OCI-LY1 (cell line): Measurements from ENCODE around the gene LRRC25.

Experiments used
- H2AFZ ChIP-seq: fragments of 200-600 bp; sonication (generic), shearing (Covaris generic); 2 replicates; pipeline ENCODE4 v1.6.0; 2014; ENCODE audit warnings: antibody characterized with exemption, mild to moderate bottlenecking, low read length
- H3F3A ChIP-seq: fragments of 200-600 bp; sonication (generic), shearing (Covaris generic); 2 replicates; pipeline ENCODE4 v1.6.0; 2014; ENCODE audit warnings: mild to moderate bottlenecking, antibody characterized with exemption, low read length, moderate library complexity; ENCODE audit not compliant: insufficient read depth
- H3K27ac ChIP-seq: fragments of 200-600 bp; sonication (generic); 2 replicates; pipeline ENCODE4 v1.5.1; 2014; ENCODE audit warnings: low read length, mixed run types, mild to moderate bottlenecking, low read depth; ENCODE audit not compliant: poor library complexity, severe bottlenecking
- H3K27me3 ChIP-seq: fragments of 200-600 bp; sonication (generic); 2 replicates; pipeline ENCODE4 v1.6.0; 2014; ENCODE audit warnings: antibody characterized with exemption, mild to moderate bottlenecking, low read length, moderate library complexity; ENCODE audit not compliant: insufficient read depth
- H3K36me3 ChIP-seq: fragments of 200-600 bp; sonication (generic); 2 replicates; pipeline ENCODE4 v1.6.1; 2014; ENCODE audit warnings: mild to moderate bottlenecking, antibody characterized with exemption, low read length, moderate library complexity, mixed read lengths; ENCODE audit not compliant: insufficient read depth
- H3K4me1 ChIP-seq: fragments of 200-600 bp; sonication (generic); 2 replicates; pipeline ENCODE4 v1.5.1; 2014; ENCODE audit warnings: mild to moderate bottlenecking, low read length, moderate library complexity; ENCODE audit not compliant: insufficient read depth, severe bottlenecking
- H3K4me2 ChIP-seq: fragments of 200-600 bp; sonication (generic), shearing (Covaris generic); 2 replicates; pipeline ENCODE4 v1.6.1; 2014; ENCODE audit warnings: low read length
- H3K4me3 ChIP-seq: fragments of 200-600 bp; sonication (generic); 2 replicates; pipeline ENCODE4 v1.5.1; 2014; ENCODE audit warnings: low read length, low read depth, mild to moderate bottlenecking, mixed read lengths; ENCODE audit not compliant: poor library complexity, severe bottlenecking
- H3K79me2 ChIP-seq: fragments of 200-600 bp; shearing (Covaris generic); 2 replicates; pipeline ENCODE4 v1.6.1; 2016; ENCODE audit warnings: mixed run types, low read length, mixed read lengths; ENCODE audit not compliant: insufficient read depth
- H3K9ac ChIP-seq: fragments of 200-600 bp; sonication (generic), shearing (Covaris generic); 2 replicates; pipeline ENCODE4 v1.6.1; 2014; ENCODE audit warnings: mild to moderate bottlenecking, low read length, mixed read lengths
- H3K9me2 ChIP-seq: fragments of 200-600 bp; sonication (generic), shearing (Covaris generic); 2 replicates; pipeline ENCODE4 v1.6.1; 2014; ENCODE audit warnings: low read depth, mild to moderate bottlenecking, low read length, mixed read lengths
- H3K9me3 ChIP-seq: fragments of 200-600 bp; shearing (Covaris generic); 2 replicates; pipeline ENCODE4 v1.6.1; 2014; ENCODE audit warnings: low read length, mixed read lengths
- H4K20me1 ChIP-seq: fragments of 200-600 bp; sonication (generic), shearing (Covaris generic); 2 replicates; pipeline ENCODE4 v1.6.0; 2016; ENCODE audit warnings: mild to moderate bottlenecking, low read length; ENCODE audit not compliant: insufficient read depth
- CTCF ChIP-seq: fragments of 200-600 bp; sonication (generic), shearing (Covaris generic); IDR thresholded peaks from 2 replicates; pipeline ENCODE4 v1.5.1; 2017; ENCODE audit warnings: mild to moderate bottlenecking, antibody characterized with exemption, low read length, moderate library complexity, mixed read lengths
- EZH2 ChIP-seq: fragments of 200-600 bp; sonication (generic), shearing (Covaris generic); IDR thresholded peaks from 2 replicates; pipeline ENCODE4 v1.8.0; 2017; ENCODE audit warnings: borderline replicate concordance, mixed run types, mild to moderate bottlenecking, antibody characterized with exemption, low read length, moderate library complexity, mixed read lengths

The LRRC25 gene

GRCh38 chr19:18392926-18393325, 4.5 kb downstream of the LRRC25 start:
- H3K9ac ChIP-seq: no peak overlapping the region
- TF ChIP-seq CTCF: no peak
- no peak for TF ChIP-seq EZH2
- no peak overlapping the region for H3K27ac ChIP-seq
- H3K27me3 ChIP-seq: peaks cover 20% of the 10 kb centered on the region; the same call in 1 of the 2 replicates
- no peaks in the 10 kb centered on the region for H3F3A ChIP-seq
- H3K36me3 ChIP-seq: no peaks in the 10 kb centered on the region
- H4K20me1 ChIP-seq: no peaks in the 10 kb centered on the region
- peaks cover 35% of the 10 kb centered on the region for H3K4me1 ChIP-seq
- no peaks in the 10 kb centered on the region for H3K9me3 ChIP-seq
- no peaks in the 10 kb centered on the region for H3K9me2 ChIP-seq
- no peak overlapping the region for H2AFZ ChIP-seq
- no peak overlapping the region for H3K4me2 ChIP-seq
- no peak overlapping the region for H3K4me3 ChIP-seq
- no peaks in the 10 kb centered on the region for H3K79me2 ChIP-seq

GRCh38 chr19:18392417-18392816, 5.0 kb downstream of the LRRC25 start:
- H3K79me2 ChIP-seq: no peaks in the 10 kb centered on the region
- no peak overlapping the region for H3K4me3 ChIP-seq
- H3K9ac ChIP-seq: no peak overlapping the region
- no peaks in the 10 kb centered on the region for H3K9me3 ChIP-seq
- H3K9me2 ChIP-seq: no peaks in the 10 kb centered on the region
- no peak for TF ChIP-seq CTCF
- TF ChIP-seq EZH2: no peak
- H2AFZ ChIP-seq: no peak overlapping the region
- H3K27ac ChIP-seq: no peak overlapping the region
- H3K4me1 ChIP-seq: peaks cover 36% of the 10 kb centered on the region
- H3K27me3 ChIP-seq: peaks cover 20% of the 10 kb centered on the region; the same call in 1 of the 2 replicates
- H3K36me3 ChIP-seq: no peaks in the 10 kb centered on the region
- H3F3A ChIP-seq: no peaks in the 10 kb centered on the region
- H4K20me1 ChIP-seq: no peaks in the 10 kb centered on the region
- H3K4me2 ChIP-seq: no peak overlapping the region

- H3K79me2 ChIP-seq: no peaks in the 10 kb centered on the region
- no peak overlapping the region for H3K4me2 ChIP-seq
These were observed 5.8 kb downstream of the LRRC25 start for GRCh38 chr19:18391509-18392075.

More at GRCh38 chr19:18391509-18392075, 5.8 kb downstream of the LRRC25 start:
- H3K27me3 ChIP-seq: peaks cover 21% of the 10 kb centered on the region; the same call in 1 of the 2 replicates
- no peaks in the 10 kb centered on the region for H3F3A ChIP-seq
- no peaks in the 10 kb centered on the region for H4K20me1 ChIP-seq
- no peak for TF ChIP-seq EZH2
- TF ChIP-seq CTCF: no peak
- no peak overlapping the region for H2AFZ ChIP-seq
- H3K4me3 ChIP-seq: no peak overlapping the region
- H3K9me3 ChIP-seq: no peaks in the 10 kb centered on the region
- H3K4me1 ChIP-seq: peaks cover 28% of the 10 kb centered on the region
- H3K27ac ChIP-seq: no peak overlapping the region
- no peaks in the 10 kb centered on the region for H3K9me2 ChIP-seq
- H3K36me3 ChIP-seq: no peaks in the 10 kb centered on the region
- no peak overlapping the region for H3K9ac ChIP-seq
